Ishikawa (cell line): ENCODE results near the gene RAD51B.
A peak's percentile ranks its signal among the peaks of the same experiment; 100 is the strongest.

Experiments
- CEBPB ChIP-seq: IDR thresholded peaks from 2 replicates; pipeline ENCODE4 v1.6.1; 2012
- CREB1 ChIP-seq: IDR thresholded peaks from 2 replicates; pipeline ENCODE4 v1.6.1; 2012; ENCODE audit warnings: low read depth
- TAF1 ChIP-seq: IDR thresholded peaks from 2 replicates; pipeline ENCODE4 v1.6.1; 2012; ENCODE audit warnings: low read depth, mild to moderate bottlenecking
- TCF12 ChIP-seq: IDR thresholded peaks from 2 replicates; pipeline ENCODE4 v1.6.1; 2012; ENCODE audit warnings: low read depth
- YY1 ChIP-seq: IDR thresholded peaks from 2 replicates; pipeline ENCODE4 v1.6.1; 2012; ENCODE audit warnings: low read depth
- TF ChIP-seq, protein P1 (sequence below): IDR thresholded peaks from 2 replicates; pipeline ENCODE4 v1.6.1; 2012; ENCODE audit warnings: low read depth, mild to moderate bottlenecking
- TF ChIP-seq, protein P2 (sequence below): IDR thresholded peaks from 2 replicates; pipeline ENCODE4 v1.6.1; 2012

DNA sequence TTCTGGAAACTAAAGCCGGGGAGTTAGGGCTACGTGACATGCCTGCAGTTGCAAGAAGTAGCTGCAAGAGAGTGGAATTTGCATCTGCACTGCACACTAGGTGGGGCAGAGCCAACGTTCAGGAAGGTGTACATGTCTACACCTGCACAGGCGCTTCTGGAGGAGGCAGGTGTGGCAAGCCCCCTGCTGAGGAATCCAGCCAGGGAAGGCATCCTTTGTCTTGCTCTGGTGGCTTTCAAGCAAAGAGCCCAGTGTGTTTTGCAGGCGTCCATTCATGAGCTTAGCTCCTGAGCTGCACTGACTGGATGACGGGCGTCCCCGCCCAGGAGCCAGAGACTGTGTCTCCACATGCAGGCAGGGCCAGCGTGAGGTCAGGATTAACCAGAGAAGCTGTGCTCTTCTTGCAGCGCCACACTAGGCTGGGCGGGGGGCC, 856.9 kb downstream of the RAD51B start:
- TF ChIP-seq YY1 (peak; percentile 68), CEBPB (no peak; the same call in 1 of the 2 replicates), TCF12 (peak; percentile 94), TAF1 (no peak), CREB1 (no peak)
- TF ChIP-seq, protein P1, sequence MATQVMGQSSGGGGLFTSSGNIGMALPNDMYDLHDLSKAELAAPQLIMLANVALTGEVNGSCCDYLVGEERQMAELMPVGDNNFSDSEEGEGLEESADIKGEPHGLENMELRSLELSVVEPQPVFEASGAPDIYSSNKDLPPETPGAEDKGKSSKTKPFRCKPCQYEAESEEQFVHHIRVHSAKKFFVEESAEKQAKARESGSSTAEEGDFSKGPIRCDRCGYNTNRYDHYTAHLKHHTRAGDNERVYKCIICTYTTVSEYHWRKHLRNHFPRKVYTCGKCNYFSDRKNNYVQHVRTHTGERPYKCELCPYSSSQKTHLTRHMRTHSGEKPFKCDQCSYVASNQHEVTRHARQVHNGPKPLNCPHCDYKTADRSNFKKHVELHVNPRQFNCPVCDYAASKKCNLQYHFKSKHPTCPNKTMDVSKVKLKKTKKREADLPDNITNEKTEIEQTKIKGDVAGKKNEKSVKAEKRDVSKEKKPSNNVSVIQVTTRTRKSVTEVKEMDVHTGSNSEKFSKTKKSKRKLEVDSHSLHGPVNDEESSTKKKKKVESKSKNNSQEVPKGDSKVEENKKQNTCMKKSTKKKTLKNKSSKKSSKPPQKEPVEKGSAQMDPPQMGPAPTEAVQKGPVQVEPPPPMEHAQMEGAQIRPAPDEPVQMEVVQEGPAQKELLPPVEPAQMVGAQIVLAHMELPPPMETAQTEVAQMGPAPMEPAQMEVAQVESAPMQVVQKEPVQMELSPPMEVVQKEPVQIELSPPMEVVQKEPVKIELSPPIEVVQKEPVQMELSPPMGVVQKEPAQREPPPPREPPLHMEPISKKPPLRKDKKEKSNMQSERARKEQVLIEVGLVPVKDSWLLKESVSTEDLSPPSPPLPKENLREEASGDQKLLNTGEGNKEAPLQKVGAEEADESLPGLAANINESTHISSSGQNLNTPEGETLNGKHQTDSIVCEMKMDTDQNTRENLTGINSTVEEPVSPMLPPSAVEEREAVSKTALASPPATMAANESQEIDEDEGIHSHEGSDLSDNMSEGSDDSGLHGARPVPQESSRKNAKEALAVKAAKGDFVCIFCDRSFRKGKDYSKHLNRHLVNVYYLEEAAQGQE = no peak
- TF ChIP-seq, protein P2, sequence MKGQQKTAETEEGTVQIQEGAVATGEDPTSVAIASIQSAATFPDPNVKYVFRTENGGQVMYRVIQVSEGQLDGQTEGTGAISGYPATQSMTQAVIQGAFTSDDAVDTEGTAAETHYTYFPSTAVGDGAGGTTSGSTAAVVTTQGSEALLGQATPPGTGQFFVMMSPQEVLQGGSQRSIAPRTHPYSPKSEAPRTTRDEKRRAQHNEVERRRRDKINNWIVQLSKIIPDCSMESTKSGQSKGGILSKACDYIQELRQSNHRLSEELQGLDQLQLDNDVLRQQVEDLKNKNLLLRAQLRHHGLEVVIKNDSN = peak; percentile 27; the same call in 1 of the 2 replicates
